Forelimb muscle (tissue), 1 donor: ENCODE data around the gene LHPP. TPM values are rescaled to one million over a fixed set of nuclear protein-coding genes. Genes with fewer than 3 reads are reported as not detected.
"Not testable (repeated sequence)": the region's sequence is repeated elsewhere in the genome, so short reads cannot be mapped to it uniquely, and the experiment has no call there.

Experiments
- DNase-seq: peaks from one replicate; pipeline ENCODE4 v3.0.0-alpha.2; 2013; ENCODE audit warnings: low read depth
- polyA plus RNA-seq: library from polyadenylated mRNA; unstranded; fragments of 120-200 nt; gene quantifications from one replicate; pipeline ENCODE4 v1.2.1, GENCODE V29; 2013; ENCODE audit not compliant: insufficient read length

LHPP gene
- polyA plus RNA-seq, 1 donor, result 6.9 TPM

GRCh38 chr10:124535731-124536495, 74.3 kb downstream of the LHPP start:
- no peak for DNase-seq

- no peak for DNase-seq
Measured at GRCh38 chr10:124536496-124537050, 75.0 kb downstream of the LHPP start.

GRCh38 chr10:124537166-124537725, 75.6 kb downstream of the LHPP start:
- DNase-seq, result no peak

- DNase-seq, result no peak
Measured at GRCh38 chr10:124537891-124538290, 76.3 kb downstream of the LHPP start.

GRCh38 chr10:124538706-124539105, 77.1 kb downstream of the LHPP start:
- no peak for DNase-seq

- DNase-seq, result no peak
Measured at GRCh38 chr10:124539935-124540641, 78.5 kb downstream of the LHPP start.

GRCh38 chr10:124541076-124541903, 79.7 kb downstream of the LHPP start:
- no peak for DNase-seq

GRCh38 chr10:124542336-124542735, 80.7 kb downstream of the LHPP start:
- no peak for DNase-seq

GRCh38 chr10:124543146-124543545, 81.5 kb downstream of the LHPP start:
- no peak for DNase-seq

- DNase-seq, result no peak
Measured at GRCh38 chr10:124543971-124544370, 82.3 kb downstream of the LHPP start.

GRCh38 chr10:124544711-124545110, 83.1 kb downstream of the LHPP start:
- no peak for DNase-seq

GRCh38 chr10:124545351-124546054, 83.9 kb downstream of the LHPP start:
- DNase-seq, result no peak

- DNase-seq, result no peak
Measured at GRCh38 chr10:124546055-124546369, 84.4 kb downstream of the LHPP start.

GRCh38 chr10:124546957-124547646, 85.5 kb downstream of the LHPP start:
- DNase-seq, result no peak

- DNase-seq, result no peak
Measured at GRCh38 chr10:124547647-124548168, 86.1 kb downstream of the LHPP start.

GRCh38 chr10:124549171-124549570, 87.5 kb downstream of the LHPP start:
- DNase-seq, result not testable (repeated sequence)

GRCh38 chr10:124550293-124551034, 88.8 kb downstream of the LHPP start:
- no peak for DNase-seq

GRCh38 chr10:124551097-124551496, 89.5 kb downstream of the LHPP start:
- no peak for DNase-seq

- no peak for DNase-seq
Measured at GRCh38 chr10:124551755-124552154, 90.1 kb downstream of the LHPP start.
